ENCODE measurements around the gene MKRN1.

Gene MKRN1

DNA sequence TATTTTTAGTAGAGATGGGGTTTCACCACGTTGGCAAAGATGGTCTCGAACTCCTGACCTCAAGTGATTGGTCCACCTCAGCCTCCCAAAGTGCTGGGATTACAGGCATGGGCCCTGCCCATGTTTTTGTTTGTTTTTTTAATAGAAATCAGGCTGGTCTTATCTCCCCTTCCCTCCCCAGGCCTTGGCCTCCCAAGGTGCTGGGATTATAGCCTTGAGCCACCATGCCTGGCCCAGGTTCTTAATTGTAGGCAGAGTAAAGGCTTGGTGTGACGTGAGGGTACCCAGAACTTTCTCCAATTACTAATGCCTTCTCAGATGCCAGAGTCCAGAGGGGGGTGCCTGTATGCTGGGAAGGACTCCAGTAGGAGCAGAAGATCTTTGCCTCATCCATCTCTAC, 5.2 kb upstream of the MKRN1 start:
- DNase-seq = no peak

DNA sequence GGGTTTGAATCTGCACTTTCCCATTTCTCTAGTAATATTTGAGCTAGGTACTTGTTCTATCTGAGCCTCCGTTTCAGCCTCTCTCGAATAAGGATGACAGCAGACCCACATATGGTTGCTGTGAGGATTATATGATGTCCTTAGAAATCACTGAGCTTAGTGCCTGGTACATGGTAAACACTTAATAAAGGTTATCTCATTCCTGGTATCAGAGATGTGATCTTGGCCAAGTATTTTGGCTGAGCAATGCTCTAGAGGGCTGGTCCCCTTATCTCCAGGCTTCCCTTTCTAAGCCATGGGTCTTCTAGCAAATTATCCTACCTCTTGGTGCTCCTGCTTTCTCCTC, 407 bp upstream of the MKRN1 start:
- no peak for DNase-seq

DNA sequence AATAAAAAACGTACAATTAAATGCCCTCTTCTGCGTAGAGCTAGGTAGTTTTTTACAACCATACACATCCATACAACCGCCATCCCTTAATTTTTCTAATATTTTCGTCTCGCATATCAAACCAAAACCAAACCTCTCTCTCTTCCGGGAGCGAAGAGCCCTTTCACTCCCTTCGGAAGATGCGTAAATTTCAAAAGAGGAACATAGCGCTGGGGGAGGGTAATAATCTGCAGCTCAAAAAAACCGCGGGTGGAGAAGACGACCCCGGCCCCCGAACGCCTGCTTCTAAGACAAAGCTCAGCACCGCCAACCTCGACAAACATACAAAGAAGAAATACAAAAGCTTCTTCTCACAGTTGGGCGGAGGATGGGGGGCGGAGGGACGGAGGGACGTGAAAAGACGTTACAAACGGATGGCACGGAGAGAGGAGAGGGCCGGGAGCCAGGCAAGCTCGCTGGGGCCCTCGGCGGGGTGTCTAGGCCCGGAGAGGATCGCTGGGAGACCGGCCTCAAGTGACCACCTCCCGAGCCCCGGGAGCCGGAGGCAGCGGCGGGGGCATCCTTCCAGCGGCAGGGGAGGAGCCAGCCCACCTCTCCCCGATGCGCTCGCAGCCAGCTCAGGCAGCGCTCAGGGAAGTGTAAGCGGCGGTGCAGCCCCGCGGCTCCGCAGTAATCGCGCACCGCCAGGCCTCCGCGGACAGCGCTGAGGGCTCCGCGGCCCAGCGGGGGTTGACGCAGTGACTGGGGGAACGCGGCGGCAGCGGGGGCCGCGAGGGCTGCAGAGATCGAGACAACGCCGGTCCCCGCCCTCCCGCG, 851 bp downstream of the MKRN1 start:
- DNase-seq = peak; percentile 60

DNA sequence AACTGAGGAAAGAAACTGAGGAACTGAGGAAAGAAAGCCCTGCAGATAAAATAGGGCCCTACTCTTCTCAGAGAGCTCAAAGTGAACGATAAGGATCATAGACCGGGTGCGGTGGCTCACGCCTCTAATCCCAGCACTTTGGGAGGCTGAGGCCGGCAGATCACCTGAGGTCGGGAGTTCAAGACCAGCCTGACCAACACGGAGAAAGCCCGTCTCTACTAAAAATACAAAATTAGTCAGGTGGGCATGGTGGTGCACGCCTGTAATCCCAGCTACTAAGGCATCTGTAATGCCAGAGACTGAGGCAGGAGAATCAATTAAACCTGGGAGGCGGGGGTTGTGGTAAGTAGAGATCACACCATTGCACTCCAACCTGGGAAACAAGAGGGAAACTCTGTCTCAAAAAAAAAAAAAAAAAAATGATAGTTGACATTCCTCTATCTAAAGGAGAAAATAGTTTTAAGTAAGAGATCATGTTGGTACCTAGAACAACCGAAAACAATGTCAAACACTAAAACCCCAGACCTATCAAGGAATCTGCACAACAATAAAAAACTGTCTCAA, 2.5 kb downstream of the MKRN1 start:
- DNase-seq = no peak

DNA sequence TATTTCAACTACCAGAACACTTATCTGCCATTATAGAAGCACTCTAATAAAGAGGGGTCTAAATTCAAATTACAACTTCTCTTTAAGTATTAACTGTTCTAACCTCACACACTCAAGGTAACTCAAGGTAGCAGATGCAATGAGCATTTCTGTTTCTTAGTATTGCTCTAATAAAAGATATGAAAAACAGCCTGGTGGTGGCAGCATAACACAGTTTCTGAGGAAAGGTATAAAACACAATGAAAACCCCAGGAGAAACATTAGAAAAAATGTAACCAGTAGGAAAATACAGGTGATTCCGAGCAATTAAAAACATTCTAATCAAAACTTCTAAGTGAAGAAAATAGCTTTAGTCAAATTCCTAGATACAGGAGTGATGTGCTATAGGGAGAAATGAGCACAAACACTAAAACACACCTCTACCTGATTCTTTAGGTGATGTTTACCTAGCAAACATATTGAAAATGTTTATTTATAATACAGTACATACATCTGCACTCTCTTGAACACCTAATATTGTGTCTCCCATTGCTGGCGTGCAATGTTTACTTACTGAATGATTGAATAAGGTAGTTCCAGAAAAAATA, 3.5 kb downstream of the MKRN1 start:
- peak; percentile 48 for DNase-seq

DNA sequence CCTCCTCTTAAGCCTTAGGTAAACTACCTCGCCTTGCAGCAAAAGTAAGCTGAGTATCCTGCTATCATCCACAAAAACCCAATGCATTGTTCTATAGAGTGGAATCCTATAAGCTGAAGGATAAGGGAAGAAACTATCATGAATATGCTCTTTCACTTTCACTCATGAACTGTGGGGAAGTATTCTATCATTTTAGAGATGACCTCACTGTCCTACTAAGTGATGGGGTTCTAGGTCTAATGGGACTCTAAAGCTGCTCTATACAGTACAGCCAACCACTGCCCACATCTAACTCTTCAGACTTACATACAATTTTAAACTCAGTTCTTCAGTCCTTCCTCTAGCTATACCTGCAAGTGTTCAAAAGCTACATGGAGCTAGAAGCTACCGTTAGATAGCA, 16.2 kb downstream of the MKRN1 start:
- DNase-seq = no peak

DNA sequence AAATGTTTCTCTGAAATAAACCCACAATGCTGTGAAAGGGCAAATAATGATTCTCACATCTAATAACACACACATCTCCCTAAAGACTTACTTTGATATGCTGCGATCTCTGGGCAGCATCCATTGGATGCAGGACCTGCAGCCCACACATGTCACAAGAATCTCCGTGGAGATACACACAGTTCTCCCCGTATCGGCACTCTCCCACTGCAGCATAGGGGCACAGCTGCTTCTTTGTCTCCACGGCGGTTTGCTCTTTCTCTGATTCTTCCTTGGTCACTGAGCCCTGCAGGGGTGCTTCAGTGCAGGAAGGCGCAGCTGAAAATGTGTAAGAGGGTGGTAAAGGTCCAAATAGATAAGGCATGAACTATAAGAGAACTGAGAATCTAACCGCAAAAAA, 20.4 kb downstream of the MKRN1 start:
- DNase-seq = no peak

DNA sequence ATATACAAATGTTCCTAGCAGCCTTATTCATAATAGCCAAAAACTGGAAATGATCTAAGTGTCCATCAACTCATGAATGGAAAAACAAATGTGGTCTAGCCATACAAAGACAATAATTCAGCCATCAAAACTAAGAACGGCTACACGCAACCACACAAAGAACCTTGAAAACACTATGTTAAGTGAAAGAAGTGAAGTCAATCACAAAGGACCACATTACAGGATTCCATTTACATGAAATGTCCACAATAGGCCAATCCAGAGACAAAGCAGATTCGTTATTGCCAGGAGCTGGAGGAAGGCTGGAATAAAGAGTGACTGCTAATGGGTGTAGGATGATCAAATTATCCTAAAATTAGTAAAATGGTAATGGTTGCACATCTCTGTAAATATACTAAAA, 21.1 kb downstream of the MKRN1 start:
- DNase-seq = no peak

DNA sequence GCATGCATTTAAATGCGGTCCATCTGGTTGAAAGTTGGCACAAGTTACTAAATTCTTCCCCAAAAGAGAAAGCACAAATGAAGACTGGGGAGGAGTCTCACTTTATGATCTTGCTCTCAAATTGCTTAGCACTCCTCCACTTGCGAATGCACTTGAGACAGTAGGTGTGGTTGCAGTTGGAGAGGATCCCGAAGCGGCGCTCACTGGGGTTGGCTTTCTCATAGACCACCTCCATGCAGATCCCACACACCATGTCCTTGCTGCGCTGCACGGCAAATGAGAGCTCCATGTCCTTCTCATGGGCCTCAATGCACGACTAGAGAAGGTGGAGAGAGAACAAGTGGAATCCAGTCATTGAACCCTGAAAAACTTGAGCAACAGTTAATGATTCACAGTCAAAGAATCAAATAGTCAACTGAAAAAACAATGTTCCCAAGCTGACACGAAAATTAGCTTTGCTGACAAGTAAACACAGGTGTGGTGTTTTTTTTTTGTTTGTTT, 22.7 kb downstream of the MKRN1 start:
- DNase-seq = no peak

DNA sequence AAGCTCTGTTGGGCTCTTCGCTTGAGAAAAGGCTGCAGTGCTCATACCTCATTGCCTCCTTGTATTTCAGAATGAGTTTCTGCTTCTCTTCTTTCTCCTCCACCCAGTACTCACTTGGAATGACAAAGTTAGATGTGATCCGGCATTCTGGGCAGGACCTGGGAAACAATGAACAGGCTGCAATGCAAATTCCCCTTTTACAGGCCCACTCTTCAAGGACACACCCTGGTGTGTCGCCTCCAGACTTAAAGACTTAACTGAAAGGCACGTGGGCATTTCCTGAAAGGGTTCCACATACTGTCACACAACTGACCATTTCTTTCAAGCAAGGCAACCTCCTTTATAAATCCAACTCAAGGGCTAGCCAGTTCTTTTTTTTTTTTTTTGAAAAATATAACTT, 23.6 kb downstream of the MKRN1 start:
- DNase-seq = no peak

DNA sequence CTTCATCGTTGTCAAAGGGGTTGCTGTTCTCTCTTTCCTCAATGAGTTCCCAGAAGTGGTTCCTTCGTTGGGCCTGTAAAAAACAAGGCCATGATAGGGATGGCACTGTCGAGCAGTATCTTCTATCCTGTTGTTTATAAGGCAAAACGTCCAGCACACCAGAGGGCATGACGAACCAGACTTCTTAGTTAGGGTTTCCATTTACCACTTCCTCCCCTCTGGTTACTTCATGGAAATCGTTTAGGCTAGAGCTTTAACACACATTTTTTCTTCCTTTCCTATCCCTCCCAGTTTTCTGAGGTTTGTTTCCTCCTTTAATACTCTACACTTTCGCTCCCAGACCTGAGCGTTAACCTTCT, 24.7 kb downstream of the MKRN1 start:
- DNase-seq = no peak

DNA sequence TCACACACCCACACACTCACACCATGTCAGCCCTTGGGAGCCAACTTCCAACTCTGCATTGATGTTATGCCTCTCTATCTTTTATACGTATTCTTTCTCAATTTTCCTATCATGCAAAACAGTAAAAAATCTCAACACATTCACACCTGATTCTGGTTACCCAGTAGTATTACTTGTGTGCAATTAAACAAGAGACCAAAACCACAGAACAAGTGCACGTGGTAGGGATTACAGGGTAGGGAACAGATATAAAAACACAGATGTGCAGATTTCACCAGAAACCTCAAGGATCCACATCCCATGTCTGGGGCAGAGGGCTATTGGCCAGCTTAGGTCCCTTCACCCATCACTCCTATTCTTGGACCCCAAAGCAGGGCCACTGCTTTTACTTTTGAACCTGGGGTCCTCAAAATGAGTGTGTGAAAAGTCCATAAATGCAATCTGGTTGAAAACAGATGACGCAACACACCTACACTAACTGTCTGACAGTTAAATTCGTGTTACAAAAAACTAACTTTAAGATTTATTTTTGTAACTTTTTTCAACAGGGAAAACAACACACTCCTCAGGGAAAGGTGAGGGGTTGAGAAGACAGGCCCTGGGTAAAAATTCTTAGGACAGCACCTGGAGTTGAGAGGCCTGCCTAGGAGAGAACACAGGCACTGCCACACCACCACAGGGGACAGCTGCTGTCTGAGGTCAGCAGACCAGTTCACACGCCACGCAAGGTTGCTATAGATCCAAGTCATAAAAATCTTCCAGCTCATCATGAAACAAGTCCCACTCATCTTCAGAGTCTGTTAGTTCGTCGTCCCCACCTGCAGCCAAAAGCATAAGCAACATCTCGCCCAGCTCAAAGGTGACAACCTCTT, 25.3 kb downstream of the MKRN1 start:
- peak; percentile 45 for DNase-seq

DNA sequence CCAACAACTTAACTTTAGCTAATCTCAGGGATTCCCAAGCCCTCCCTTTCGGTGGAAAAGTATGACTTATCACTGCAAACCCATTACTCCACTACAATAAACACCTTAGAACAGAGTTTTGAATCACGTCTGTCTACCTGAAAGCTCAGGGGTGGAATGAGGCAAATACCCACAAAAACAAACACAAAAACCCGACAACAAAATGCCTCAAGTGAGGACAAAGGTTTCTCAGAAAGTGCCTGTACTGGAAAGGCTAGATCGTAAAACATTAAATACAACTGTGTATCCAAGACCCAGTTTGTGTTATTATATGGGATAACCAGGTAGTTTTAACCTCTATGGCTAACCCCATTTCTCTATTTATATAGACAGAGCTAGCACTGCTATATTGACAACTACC, 26.0 kb downstream of the MKRN1 start:
- DNase-seq = no peak

DNA sequence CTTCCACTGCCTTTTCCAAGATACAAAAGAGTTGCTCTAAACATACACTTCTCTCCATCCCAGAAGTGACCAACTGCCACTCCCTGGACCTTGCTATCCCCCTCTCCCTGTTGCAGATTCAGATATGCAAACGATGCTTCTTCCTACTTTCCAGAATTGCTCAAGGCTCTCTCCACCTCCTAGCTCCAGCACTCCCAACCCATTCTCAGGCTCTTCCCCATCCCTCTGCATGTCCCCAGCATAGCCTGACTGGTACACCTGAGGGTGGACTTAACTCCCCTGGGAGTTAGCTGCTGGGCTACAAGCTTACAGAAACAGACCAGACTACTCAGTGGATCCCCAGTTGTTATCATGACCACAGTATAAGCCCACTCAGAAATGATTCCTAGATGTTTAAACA, 27.6 kb downstream of the MKRN1 start:
- no peak for DNase-seq

DNA sequence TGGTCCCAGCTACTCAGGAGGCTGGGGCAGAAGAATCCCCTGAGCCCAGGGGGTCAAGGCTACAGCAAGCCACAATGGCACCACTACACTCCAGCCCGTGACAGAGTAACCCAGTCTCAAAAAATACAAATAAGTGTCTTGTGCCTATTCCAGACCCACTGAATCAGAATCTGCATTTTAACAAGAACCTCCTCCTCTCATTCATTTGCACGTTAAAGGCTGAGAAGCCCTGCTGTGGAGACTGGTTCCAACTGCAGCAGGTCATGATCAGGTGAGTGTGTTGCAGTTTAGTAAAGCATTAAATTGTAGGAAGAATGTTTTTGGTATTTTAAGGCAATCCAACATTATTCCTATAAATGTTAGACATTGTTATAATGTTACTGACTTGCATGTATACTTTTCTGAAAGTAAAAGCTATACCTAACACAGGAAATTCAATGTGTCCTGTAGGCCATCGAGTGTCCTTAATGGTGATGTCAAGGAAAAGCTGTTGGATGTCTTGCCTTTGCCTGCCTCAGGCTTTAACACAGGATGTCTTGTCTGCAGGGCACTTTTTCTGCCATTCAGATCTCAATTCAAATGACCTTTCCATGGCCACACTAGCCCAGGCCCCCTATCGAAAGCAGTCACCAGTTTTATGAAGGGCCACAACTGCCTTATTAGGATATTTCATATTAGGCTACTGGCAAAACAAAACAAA, 30.4 kb downstream of the MKRN1 start:
- DNase-seq = no peak

DNA sequence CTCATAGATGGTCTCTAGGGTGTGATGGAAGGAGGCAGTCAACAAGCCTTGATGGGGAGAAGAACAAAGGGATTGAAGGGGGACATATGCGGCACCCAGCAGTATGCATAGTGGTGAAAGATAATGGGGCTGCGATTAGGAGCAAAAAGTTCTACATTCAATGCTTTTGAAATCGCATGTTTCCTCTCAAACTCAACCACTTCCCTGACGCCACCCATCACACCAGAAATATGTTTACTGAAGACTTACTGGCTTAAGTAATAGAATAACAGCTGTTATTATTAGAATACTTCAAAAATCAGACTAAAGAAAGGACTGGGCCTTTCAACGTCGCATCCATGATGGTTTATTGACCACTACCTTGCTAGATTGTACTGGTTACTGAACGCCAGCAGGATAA, 31.5 kb downstream of the MKRN1 start:
- no peak for DNase-seq

DNA sequence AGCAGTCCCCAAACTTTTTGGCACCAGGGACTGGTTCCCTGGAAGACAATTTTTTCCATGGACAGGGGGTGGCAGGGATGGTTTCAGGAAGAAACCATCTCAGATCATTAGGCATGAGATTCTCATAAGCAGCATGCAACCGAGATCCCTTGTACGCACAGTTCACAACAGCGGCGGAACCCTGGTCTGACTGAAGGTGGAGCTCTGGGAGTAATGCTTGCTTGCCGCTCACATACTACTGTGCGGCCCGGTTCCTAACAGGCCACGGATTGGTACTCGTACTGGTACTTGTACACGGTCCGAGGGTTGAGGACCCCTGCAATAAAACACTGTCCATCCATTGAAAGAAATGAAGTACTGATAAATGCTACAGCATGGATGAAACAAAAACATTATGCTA, 32.8 kb downstream of the MKRN1 start:
- no peak for DNase-seq

DNA sequence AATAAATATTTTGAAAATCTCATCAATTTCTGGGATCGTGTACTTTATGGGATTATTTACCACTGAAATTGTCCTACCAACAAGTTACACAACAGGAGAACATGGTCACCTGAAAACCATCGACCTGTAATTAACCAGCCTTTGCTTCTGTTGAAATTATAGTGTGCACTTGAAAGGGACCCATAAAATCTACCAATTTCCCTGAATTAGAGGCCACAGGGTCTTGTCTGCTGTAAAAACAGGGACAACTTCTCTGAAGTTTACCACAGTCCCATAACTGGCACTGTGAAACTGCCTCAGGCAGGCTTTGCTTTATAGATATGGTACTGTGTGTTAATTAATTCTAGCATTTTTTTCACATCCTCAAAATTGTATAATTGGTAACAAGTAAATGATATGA, 37.8 kb downstream of the MKRN1 start:
- DNase-seq = no peak

DNA sequence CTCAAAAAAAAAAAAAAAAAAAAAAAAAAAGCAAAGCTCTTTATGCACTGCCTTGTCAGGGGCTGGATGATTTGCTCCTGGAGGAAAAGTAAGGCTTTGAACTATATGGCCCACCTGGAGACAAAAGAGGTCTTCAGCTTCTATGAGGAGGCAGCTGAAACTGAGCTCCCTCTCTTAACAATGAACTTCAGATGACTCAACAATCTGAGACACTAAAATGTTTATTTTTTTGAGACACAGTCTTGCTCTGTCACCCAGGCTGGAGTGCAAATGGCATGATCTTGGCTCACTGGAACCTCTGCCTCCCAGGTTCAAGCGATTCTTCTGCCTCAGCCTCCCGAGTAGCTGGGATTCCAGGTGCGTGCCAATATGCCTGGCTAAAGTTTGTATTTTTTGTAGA, 38.7 kb downstream of the MKRN1 start:
- DNase-seq = no peak

DNA sequence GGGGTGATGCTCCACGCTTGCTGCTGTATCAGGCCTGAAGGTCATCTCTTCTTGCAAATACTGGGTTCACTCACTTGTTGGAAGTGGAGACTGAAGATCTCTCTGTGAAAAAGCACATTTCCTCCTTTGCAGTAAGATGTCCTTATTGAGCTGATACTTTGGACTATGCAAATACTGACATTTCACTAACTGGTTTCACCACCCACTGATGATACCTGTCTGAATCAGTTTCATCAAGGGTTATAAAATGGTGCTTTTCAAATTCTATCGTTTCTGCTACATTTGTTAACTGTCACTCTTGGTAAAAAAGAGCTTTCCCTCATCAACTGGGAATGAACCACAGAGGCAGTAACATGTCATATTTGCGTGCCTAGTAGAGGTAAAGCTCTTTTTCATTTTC, 39.9 kb downstream of the MKRN1 start:
- no peak for DNase-seq

DNA sequence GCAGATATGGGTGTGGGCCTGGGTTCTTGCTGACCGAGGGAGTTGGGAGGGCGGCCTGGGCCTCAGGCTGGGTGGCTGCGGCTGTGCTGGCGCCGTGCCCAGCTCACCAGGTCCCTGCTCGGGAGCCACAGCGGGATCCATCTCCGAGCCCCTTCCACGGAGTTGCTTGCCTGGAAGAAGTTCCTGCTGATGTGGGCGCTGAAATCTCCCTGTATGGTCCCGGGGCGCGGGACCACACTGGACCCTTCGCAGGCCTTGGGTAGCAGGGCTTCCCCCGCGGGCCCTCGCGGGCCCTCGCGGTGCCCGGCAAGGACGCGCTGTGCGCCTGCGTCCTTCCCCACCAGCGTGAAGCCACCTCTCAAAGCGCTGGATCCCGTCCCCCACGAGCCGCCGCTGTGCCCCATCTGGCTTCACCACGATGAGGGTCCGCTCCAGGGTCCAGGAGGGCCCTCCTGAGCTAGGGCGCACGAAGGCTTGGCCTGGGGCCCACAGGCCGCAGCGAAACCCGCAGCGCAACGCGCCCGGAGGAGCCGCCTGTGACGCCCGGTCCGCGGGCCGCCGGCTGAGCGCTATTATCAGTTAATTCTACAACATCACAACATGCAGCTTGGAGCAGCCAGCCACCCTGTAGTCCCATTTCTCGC, 43.9 kb downstream of the MKRN1 start:
- no peak for DNase-seq

DNA sequence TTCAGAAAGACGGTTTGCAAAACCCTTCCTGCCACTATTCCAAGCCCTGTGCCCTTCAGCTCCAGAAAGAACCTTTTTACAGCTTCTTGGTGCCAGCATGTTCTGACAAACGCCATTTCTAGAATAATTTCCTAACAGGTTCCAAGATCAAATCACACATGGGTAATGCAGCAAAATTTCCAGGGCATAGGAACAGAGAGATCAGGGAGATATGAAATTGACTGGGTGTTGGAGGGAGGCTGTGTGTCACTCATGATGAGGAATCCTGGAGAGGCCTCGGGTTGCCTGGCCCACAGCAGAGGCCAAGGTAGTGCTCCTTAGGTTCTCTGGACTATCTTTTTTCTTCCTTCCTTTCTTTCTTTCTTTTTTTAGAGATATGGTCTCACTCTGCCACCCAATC, 45.9 kb downstream of the MKRN1 start:
- DNase-seq = no peak

DNA sequence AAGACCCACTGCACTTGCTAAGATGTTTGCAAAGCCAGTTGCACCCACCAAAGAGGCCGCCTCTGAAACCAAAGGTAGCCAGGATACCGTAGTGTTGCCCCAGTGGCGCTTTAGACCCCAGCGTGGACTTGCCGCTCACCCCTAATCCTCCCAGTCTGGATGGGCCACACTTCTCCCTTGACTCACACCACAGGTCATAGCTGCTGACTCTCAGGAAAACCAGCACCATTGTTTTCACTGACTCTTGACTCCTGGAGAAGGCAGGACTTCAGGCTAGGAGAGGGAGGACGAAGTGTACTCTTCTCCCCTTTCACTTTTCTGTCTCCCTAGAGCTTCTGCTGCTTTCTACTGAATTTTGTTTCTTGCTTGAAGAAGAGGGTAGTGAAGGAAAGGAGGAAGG, 53.2 kb downstream of the MKRN1 start:
- no peak for DNase-seq

Measured in activated CD4-positive, alpha-beta T cell treated with anti-CD3 and anti-CD28 coated beads for 48 hours (primary cell).